ENCODE measurements around the gene RTRAF.

RTRAF gene

DNA sequence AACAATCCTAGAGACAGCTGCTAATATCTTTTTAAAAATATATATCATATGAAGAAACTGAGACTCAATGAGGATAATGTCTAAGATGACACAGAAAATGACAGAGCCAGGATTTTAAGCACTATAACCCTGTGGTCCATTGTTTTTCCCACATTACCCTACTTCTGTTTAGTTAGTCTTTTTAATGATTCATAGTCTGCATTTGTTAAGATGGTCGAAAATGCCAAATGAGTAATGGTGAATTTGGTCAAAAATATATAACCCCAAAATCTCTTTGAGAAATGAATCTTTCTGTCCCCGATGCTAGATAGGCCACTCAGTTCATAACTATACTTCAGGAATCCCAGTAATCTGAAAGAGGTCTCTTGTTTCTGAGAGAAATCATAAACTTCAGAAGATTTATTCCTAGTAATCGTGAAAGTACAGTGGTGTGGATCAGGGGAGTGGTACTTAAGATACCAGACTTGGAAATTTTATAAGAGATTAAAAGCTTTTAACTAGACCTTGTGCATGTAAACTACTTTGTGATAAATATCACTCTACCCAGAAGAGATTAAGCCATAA is 10.8 kb downstream of the RTRAF start:
- TF ChIP-seq, protein P1, sequence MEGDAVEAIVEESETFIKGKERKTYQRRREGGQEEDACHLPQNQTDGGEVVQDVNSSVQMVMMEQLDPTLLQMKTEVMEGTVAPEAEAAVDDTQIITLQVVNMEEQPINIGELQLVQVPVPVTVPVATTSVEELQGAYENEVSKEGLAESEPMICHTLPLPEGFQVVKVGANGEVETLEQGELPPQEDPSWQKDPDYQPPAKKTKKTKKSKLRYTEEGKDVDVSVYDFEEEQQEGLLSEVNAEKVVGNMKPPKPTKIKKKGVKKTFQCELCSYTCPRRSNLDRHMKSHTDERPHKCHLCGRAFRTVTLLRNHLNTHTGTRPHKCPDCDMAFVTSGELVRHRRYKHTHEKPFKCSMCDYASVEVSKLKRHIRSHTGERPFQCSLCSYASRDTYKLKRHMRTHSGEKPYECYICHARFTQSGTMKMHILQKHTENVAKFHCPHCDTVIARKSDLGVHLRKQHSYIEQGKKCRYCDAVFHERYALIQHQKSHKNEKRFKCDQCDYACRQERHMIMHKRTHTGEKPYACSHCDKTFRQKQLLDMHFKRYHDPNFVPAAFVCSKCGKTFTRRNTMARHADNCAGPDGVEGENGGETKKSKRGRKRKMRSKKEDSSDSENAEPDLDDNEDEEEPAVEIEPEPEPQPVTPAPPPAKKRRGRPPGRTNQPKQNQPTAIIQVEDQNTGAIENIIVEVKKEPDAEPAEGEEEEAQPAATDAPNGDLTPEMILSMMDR (IDR thresholded peaks at IDR 0.05; ENCODE audit: extremely low read depth, insufficient read depth, missing control alignments): no peak
- in situ Hi-C loops (cut with MboI; ENCODE audit: low pct_unique_long_range_greater_than_20kb, low sequenced_read_pairs, unreplicated experiment): no loop called here
- no peak for DNase-seq (ENCODE audit: low spot score)

DNA sequence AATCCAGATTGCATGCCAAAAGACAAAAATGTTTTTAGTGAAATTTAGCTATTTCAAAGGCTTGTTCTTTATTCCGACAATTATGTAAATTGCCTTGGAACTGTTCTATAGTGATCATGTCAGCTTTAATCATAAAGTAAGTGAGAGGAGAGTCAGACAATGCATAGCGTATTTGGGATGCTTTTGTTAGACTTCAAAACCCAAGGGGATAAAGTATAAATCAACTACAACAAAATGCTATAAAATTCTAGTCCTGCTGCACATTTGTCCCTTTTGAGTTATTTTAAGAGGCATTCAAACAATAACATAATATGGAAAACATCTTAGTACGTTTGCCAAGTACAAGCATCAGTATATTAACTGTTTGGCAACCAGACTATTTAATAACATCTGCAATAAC is 11.3 kb downstream of the RTRAF start:
- TF ChIP-seq, protein P1 (IDR thresholded peaks at IDR 0.05; ENCODE audit: extremely low read depth, insufficient read depth, missing control alignments): no peak
- DNase-seq (ENCODE audit: low spot score): no peak
- in situ Hi-C loops (cut with MboI; ENCODE audit: low pct_unique_long_range_greater_than_20kb, low sequenced_read_pairs, unreplicated experiment): no loop called here

DNA sequence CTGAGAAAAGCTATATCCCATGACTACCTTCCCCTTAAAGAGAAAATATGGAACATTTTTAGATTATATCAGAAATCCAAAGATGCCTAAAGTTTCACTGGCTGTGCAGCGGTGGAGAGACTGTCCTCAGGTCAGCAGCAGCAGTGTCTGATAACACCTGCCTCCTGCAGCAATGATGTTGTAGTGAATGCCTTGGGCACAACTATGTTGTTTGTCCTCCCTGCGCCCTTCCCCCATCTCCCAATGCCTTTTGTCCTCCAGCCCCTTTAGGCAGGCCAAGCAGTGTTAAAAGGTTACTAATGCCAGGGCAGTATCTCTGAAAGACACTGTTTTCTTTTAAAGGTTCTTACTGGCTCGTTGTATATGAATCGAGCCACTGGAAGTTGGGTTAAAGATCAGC is 13.2 kb downstream of the RTRAF start:
- TF ChIP-seq, protein P1 (IDR thresholded peaks at IDR 0.05; ENCODE audit: extremely low read depth, insufficient read depth, missing control alignments): no peak
- in situ Hi-C loops (cut with MboI; ENCODE audit: low pct_unique_long_range_greater_than_20kb, low sequenced_read_pairs, unreplicated experiment): no loop called here
- DNase-seq (ENCODE audit: low spot score): no peak

DNA sequence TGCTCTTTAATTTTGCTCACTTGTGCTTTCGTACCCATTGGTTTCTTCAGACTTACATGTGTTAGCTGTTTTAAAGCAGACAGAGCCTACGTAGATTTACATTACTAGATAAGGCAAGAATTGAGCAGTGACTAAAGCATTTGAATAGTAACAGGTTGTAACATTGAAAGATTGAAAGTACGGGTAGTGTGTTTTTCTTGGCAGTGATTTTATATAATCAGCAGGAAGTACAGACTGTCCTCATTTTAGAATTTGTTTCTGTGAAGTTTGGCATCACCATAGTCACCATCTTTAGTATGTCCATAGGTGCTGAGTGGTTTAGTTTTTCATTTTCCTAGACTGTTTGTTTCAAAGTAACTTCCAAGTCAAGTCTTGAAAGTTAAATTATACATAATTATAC is 14.0 kb downstream of the RTRAF start:
- DNase-seq (ENCODE audit: low spot score): no peak
- in situ Hi-C loops (cut with MboI; ENCODE audit: low pct_unique_long_range_greater_than_20kb, low sequenced_read_pairs, unreplicated experiment): no loop called here
- TF ChIP-seq, protein P1 (IDR thresholded peaks at IDR 0.05; ENCODE audit: extremely low read depth, insufficient read depth, missing control alignments): no peak

DNA sequence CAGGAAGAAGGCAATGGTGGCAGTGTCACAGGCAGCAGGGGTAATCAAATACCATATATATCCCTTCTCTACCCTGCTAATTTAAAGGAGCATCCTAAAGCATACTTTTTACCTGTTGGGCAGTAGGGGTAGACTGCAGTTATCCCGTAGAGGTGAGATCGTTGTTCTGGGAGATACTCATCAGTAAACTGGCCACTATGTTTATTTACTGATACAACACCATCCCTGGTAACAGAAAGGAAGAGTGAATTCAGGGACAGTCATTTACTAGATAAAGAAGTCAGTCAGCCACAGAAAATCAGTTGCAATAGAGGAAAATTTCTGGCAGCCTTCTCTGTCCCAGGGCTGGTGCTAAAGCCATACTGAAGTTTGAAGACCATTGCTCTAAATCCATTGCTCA is 16.3 kb downstream of the RTRAF start:
- in situ Hi-C loops (cut with MboI; ENCODE audit: low pct_unique_long_range_greater_than_20kb, low sequenced_read_pairs, unreplicated experiment): no loop called here
- TF ChIP-seq, protein P1 (IDR thresholded peaks at IDR 0.05; ENCODE audit: extremely low read depth, insufficient read depth, missing control alignments): no peak
- no peak for DNase-seq (ENCODE audit: low spot score)

DNA sequence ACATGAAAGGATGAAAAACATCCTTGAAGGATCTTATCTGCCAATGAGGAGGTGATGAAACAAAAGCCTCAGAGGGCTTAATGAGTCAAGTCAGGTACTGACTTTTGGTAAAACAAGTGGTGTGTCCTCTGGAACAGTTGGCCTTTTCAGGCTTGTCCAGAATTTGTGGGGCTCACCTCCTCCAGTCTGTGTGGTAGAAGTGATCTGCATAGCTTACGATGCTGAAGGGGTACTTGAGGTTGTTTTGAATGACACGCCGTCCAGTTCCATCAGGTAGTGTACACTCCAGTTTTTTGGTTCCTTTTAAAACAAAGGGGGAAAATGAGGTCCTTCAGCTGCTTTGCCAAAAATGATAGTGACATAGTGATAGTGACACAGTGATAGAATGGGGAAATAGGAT is 17.0 kb downstream of the RTRAF start:
- no peak for DNase-seq (ENCODE audit: low spot score)
- in situ Hi-C loops (cut with MboI; ENCODE audit: low pct_unique_long_range_greater_than_20kb, low sequenced_read_pairs, unreplicated experiment): no loop called here
- TF ChIP-seq, protein P1 (IDR thresholded peaks at IDR 0.05; ENCODE audit: extremely low read depth, insufficient read depth, missing control alignments): no peak

DNA sequence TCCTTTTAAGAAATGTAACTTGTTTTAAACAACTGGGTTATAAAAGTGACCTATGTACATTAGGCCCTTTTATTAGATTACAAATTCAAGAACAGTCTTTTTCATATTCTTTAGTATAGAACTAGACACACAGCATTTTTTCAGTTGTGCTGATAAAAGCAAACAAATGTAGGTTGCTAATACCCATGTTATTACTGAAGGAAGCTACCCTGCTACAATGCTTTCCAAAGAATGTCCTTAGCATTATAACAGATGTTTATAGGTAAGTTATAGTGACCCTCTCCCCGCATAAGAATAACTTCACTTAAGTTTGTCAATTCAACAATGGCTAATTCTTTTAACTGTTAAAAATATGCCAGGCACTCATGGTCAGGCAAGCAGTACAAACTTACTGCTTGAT is 17.9 kb downstream of the RTRAF start:
- DNase-seq (ENCODE audit: low spot score): no peak
- TF ChIP-seq, protein P1 (IDR thresholded peaks at IDR 0.05; ENCODE audit: extremely low read depth, insufficient read depth, missing control alignments): no peak
- in situ Hi-C loops (cut with MboI; ENCODE audit: low pct_unique_long_range_greater_than_20kb, low sequenced_read_pairs, unreplicated experiment): no loop called here
